Right cardiac atrium (tissue), 5 donors: Measurements from ENCODE around the gene EFCAB13. TPM values are rescaled to one million over a fixed set of nuclear protein-coding genes. Genes with fewer than 3 reads are reported as not detected.

Experiments used
- ATAC-seq, 2 donors: fragments of 200-7000 bp; cut with Tn5 transposase; one replicate each; pipeline versions ENCODE4 v1.8.0 to v1.9.1; 2020; ENCODE audit warnings: moderate library complexity in 2 of 2, mild to moderate bottlenecking in 1 of 2
- DNase-seq, 3 donors: peaks; one replicate each; pipeline ENCODE4 v3.0.0-alpha.2; 2020
- H3K27ac ChIP-seq: one replicate; pipeline ENCODE4 v1.5.1; 2013; ENCODE audit warnings: mild to moderate bottlenecking, low read length, control low read depth, moderate library complexity
- H3K27me3 ChIP-seq: one replicate; pipeline ENCODE4 v1.6.1; 2013; ENCODE audit not compliant: control insufficient read depth, insufficient read depth
- H3K4me1 ChIP-seq: one replicate; pipeline ENCODE4 v1.6.1; 2013; ENCODE audit warnings: low read length; ENCODE audit not compliant: control insufficient read depth, insufficient read depth
- H3K4me3 ChIP-seq: one replicate; pipeline ENCODE4 v1.5.1; 2013; ENCODE audit warnings: low read length, control low read depth
- H3K9me3 ChIP-seq: one replicate; pipeline ENCODE4 v1.6.1; 2013; ENCODE audit warnings: low read length; ENCODE audit not compliant: control insufficient read depth
- WGBS: extraction: QIAGEN DNeasy Blood & Tissue Kit; methylation state at CpG from one replicate; pipeline ENCODE4 v1.1.7; 2013; 5-methylcytosine and 5-hydroxymethylcytosine counted together
- intact Hi-C, 4 donors: fragments of 100-400 bp; cut with DNase I; formaldehyde crosslinking; loops; one replicate each; pipeline versions ENCODE4 v1.11.0 to v1.14.0; 2022 to 2023
- long read RNA-seq, 4 donors: library from polyadenylated mRNA; unstranded; transcript quantifications; one replicate each; pipeline ENCODE4 v2.0.0, GENCODE V29; 2020 to 2021
- polyA plus RNA-seq: library from polyadenylated mRNA; stranded (reverse); fragments of 200-250 nt; gene quantifications from one replicate; pipeline ENCODE4 v1.2.3, GENCODE V29; 2013
- total RNA-seq, 4 donors: library from RNA; stranded (reverse); fragmentation: NEBNext Ultra II Directional; extraction: Animal tissue kit (Norgen Biotek cat#: 25700); gene quantifications; one replicate each; pipeline ENCODE4 v1.2.1, GENCODE V29; 2021
- donor health status: healthy with polysubstance abuse.
- donor health status: DM: no; HTN: yes; CAD: no.
- donor health status: DM: no; HTN: no; CAD: no.
- donor health status: DM: no; HTN: yes; CAD: no; lungs with severe emphysema.
- donor health status: DM: yes; HTN: yes; CAD: no.

EFCAB13 gene
- total RNA-seq (1 to 10 TPM; 5.9 to 8.5 (median 7.5) TPM), polyA plus RNA-seq (2.1 TPM)
- long read RNA-seq, donor 1, partial matches to known transcripts = 0 of 3 reads
- long read RNA-seq, donor 1, other reads (novel, unspliced or antisense) = 3 of 3 reads
- long read RNA-seq, donor 2, partial matches to known transcripts = 0 of 1 reads
- long read RNA-seq, donor 2, other reads (novel, unspliced or antisense) = 1 of 1 reads
- long read RNA-seq, donor 3, partial matches to known transcripts = 1 of 3 reads
- long read RNA-seq, donor 3, other reads (novel, unspliced or antisense) = 2 of 3 reads
- long read RNA-seq, donor 4, partial matches to known transcripts = 0 of 1 reads
- long read RNA-seq, donor 4, other reads (novel, unspliced or antisense) = 1 of 1 reads

DNA sequence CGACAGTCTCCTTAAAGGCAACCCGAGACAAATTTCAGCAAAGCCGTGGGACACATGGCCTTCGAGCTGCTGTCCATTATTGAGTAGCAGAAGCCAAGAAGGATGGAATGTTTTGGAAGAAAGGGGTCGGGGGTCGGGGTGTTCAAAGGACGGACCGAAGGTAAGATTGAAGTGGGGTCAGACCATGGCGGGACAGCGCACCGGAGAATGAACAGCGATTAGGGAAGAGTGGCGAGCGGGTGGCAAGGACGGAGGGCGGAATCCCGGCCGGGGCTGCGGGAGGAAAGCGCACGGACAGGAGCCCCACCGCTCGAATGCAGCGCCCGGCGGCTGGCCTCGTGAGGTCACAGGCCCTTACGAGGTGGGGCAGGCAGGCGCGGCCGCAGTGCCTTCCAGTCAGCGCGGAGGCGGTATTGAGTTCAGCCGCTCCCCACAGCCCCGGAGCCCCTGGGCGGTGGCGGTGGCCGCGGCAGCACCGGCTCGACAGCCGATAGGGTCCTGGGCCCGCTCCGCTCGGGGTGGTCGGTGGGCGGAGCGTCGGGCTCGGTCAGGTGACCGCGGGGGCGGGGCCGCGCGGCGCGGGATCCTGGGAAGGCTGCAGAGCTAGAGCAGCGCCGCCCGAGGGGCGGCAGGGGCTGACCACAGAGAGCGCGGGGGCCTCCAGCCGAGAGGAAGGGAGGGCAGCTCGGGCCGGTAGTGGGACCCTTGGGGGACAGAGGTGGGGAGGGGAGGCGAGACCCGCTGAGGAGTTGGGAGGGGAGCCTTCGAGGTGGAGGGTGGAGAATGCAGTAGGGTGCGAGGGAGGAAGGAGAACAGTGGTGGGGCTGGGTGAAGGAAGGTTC lies at the start of gene EFCAB13:
EFCAB13 (plus strand) TSS at position 574 of the 842 bp plus-strand sequence. CDS start 4,399 bp downstream, outside the sequence.
- under 1% methylated on average over 72 of the region's 72 CpGs for WGBS
- ATAC-seq (peak; percentile 99), DNase-seq (peak; percentile 94 to 97 (median 96))
- Histone ChIP-seq H3K27me3 (no peaks in the 10 kb centered on the region), H3K9me3 (no peaks in the 10 kb centered on the region), H3K4me3 (peak within 1 kb of the TSS; percentile 63), H3K4me1 (no peaks in the 10 kb centered on the region), H3K27ac (peak within 1 kb of the TSS; percentile 91)
- intact Hi-C loops = no loop called here

DNA sequence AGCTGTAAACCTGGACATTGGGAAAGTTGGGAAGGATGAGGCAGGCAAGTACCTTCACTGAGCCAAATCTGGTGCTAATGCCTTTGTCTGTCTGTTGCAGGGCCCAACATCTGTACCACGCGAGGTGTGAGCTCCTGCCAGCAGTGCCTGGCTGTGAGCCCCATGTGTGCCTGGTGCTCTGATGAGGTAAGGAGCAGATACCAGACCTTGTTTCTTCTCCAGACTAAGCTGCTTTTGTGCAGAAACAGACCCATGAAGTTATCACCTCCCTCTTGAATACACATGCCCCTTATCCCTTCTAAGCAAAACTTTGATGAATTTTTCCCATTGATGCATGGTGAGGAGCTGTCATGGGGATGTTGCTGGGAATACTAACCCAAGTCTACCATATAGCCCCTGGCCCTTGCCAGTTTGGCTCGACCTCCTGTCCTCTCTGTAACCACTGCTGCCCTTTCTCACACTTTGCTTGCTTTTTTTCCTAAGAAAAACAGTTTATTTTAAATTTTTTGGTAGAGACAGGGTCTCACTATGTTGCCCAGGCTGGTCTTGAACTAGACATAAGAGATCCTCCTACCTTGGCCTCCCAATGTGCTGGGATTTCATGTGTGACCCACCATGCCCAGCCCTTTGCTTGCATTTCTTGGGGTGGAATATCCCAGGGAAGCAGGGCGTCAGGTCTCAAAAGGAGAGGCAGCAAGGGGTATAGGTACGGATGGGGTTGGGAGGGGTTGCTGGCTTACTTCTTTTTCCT lies 49.3 kb upstream of the EFCAB13 start:
- Histone ChIP-seq H3K9me3 (no peaks in the 10 kb centered on the region), H3K27me3 (no peaks in the 10 kb centered on the region), H3K4me1 (peaks cover 27% of the 10 kb centered on the region), H3K4me3 (no peak overlapping the region), H3K27ac (peak overlapping the region; percentile 34)
- no peak for ATAC-seq
- intact Hi-C loops = no loop called here
- DNase-seq = no peak
- WGBS = 80% methylated on average over 5 of the region's 5 CpGs

DNA sequence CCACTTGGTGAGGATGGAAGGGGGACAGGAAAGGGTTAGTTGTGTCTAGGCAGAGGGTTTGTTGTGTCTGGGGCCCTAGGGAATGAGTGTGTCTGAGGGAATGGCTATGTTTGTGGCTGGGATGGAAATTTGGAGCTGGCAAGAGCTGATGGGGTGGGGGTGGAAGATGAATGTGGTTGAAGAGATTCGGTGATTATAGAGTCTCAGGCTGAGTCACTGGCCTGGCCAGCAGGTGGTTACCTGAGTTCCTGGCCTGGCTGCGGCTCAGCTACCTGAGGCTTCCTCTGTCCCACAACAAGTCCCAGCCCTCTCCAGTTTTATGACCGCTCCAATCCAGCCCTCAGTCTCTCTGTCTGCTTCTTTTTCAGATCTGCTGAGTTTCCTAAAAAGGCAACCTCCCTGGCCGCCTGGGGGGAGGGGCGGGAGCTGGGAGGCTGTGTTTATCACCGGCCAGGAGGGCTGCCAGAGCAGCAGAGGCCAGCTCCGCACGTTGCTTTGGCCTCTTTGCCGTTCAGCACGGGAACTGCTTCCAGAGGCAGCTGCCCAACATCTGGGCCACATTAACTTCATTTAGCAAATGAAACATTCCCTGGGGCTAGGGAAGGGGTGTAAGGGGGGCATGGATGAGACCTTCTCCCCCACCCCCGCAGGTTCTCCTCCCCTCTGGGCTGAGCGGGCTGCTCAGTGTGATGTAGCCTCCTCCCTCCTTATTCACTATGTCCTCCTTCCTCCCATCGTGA lies 48.3 kb upstream of the EFCAB13 start:
- 20% methylated on average over 13 of the region's 13 CpGs for WGBS
- Histone ChIP-seq H3K27me3 (no peaks in the 10 kb centered on the region), H3K27ac (peak overlapping the region; percentile 87), H3K9me3 (no peaks in the 10 kb centered on the region), H3K4me3 (no peak overlapping the region), H3K4me1 (peaks cover 34% of the 10 kb centered on the region)
- ATAC-seq (peak; percentile 66 to 80), DNase-seq (peak; percentile 90 to 97 (median 97))
- intact Hi-C loops = no loop called here

GRCh38 chr17:47276444-47276843 lies 47.3 kb upstream of the EFCAB13 start:
- Histone ChIP-seq H3K27ac (peak overlapping the region; percentile 87), H3K4me1 (peaks cover 34% of the 10 kb centered on the region), H3K27me3 (no peaks in the 10 kb centered on the region), H3K9me3 (no peaks in the 10 kb centered on the region), H3K4me3 (no peak overlapping the region)
- peak in 1 of 2 donors; percentile 5 for ATAC-seq
- WGBS = 79% methylated on average over 3 of the region's 3 CpGs
- intact Hi-C loops = no loop called here
- no peak for DNase-seq

- peak; percentile 83 to 88 (median 87) for DNase-seq
- peaks cover 34% of the 10 kb centered on the region for H3K4me1 ChIP-seq
- H3K9me3 ChIP-seq = no peaks in the 10 kb centered on the region
- intact Hi-C loops = no loop called here
- H3K4me3 ChIP-seq = no peak overlapping the region
- WGBS = 27% methylated on average over 10 of the region's 10 CpGs
- peak overlapping the region; percentile 87 for H3K27ac ChIP-seq
- peak; percentile 74 to 80 for ATAC-seq
- no peaks in the 10 kb centered on the region for H3K27me3 ChIP-seq
Measured at GRCh38 chr17:47276868-47277267, 46.9 kb upstream of the EFCAB13 start.

GRCh38 chr17:47277921-47278320 lies 45.8 kb upstream of the EFCAB13 start:
- WGBS = 97% methylated on average over 1 of the region's 1 CpG
- Histone ChIP-seq H3K27me3 (no peaks in the 10 kb centered on the region), H3K27ac (no peak overlapping the region), H3K9me3 (no peaks in the 10 kb centered on the region), H3K4me3 (no peak overlapping the region), H3K4me1 (peaks cover 34% of the 10 kb centered on the region)
- no peak for ATAC-seq
- no peak for DNase-seq
- intact Hi-C loops = no loop called here

GRCh38 chr17:47278561-47278960 lies 45.2 kb upstream of the EFCAB13 start:
- Histone ChIP-seq H3K4me3 (no peak overlapping the region), H3K4me1 (peaks cover 34% of the 10 kb centered on the region), H3K27ac (peak overlapping the region; percentile 60), H3K9me3 (no peaks in the 10 kb centered on the region), H3K27me3 (no peaks in the 10 kb centered on the region)
- DNase-seq = no peak
- intact Hi-C loops = no loop called here
- no peak for ATAC-seq
- 86% methylated on average over 4 of the region's 4 CpGs for WGBS

- Histone ChIP-seq H3K27ac (peak overlapping the region; percentile 95), H3K9me3 (no peaks in the 10 kb centered on the region), H3K27me3 (no peaks in the 10 kb centered on the region), H3K4me3 (no peak overlapping the region), H3K4me1 (peaks cover 33% of the 10 kb centered on the region)
- intact Hi-C loops = no loop called here
- DNase-seq = peak; percentile 77 to 89 (median 85)
- 25% methylated on average over 10 of the region's 10 CpGs for WGBS
- ATAC-seq = peak; percentile 76 to 86
Measured at GRCh38 chr17:47279062-47279801, 44.5 kb upstream of the EFCAB13 start.

GRCh38 chr17:47280072-47280811 lies 43.5 kb upstream of the EFCAB13 start:
- WGBS = 92% methylated on average over 14 of the region's 14 CpGs
- H3K27ac ChIP-seq = peak overlapping the region; percentile 95
- H3K27me3 ChIP-seq = no peaks in the 10 kb centered on the region
- intact Hi-C loops = no loop called here
- peaks cover 27% of the 10 kb centered on the region for H3K4me1 ChIP-seq
- peak in 1 of 3 donors; percentile 51 for DNase-seq
- no peak overlapping the region for H3K4me3 ChIP-seq
- no peak for ATAC-seq
- no peaks in the 10 kb centered on the region for H3K9me3 ChIP-seq
